ENCODE results near the gene PIK3R3. TPM values are rescaled to one million over a fixed set of nuclear protein-coding genes. Genes with fewer than 3 reads are reported as not detected.

Gene PIK3R3
- total RNA-seq, 2 donors from 2014 or later: 3.3 to 7.4 TPM

GRCh38 chr1:46030074-46030870 lies 102.2 kb downstream of the PIK3R3 start:
- ATAC-seq (no peak), DNase-seq (ENCODE audit: low spot score) (no peak)
- Mint-ChIP-seq H3K36me3 (no peaks in the 10 kb centered on the region), H3K4me3 (no peak overlapping the region), H3K9me3 (no peaks in the 10 kb centered on the region), H3K27me3 (no peaks in the 10 kb centered on the region), H3K27ac (no peak overlapping the region), H3K4me1 (ENCODE audit: low read depth in 2 of 2) (no peaks in the 10 kb centered on the region)

GRCh38 chr1:46027788-46028573 lies 104.4 kb downstream of the PIK3R3 start:
- no peak overlapping the region for H3K27ac Mint-ChIP-seq
- no peaks in the 10 kb centered on the region for H3K9me3 Mint-ChIP-seq
- no peaks in the 10 kb centered on the region for H3K4me1 Mint-ChIP-seq (ENCODE audit: low read depth in 2 of 2)
- DNase-seq (ENCODE audit: low spot score) (no peak), ATAC-seq (no peak)
- no peak overlapping the region for H3K4me3 Mint-ChIP-seq
- H3K36me3 Mint-ChIP-seq: no peaks in the 10 kb centered on the region
- H3K27me3 Mint-ChIP-seq: no peaks in the 10 kb centered on the region

- no peaks in the 10 kb centered on the region for H3K4me1 Mint-ChIP-seq (ENCODE audit: low read depth in 2 of 2)
- no peak overlapping the region for H3K4me3 Mint-ChIP-seq
- ATAC-seq (no peak), DNase-seq (ENCODE audit: low spot score) (no peak)
- H3K36me3 Mint-ChIP-seq: no peaks in the 10 kb centered on the region
- H3K27ac Mint-ChIP-seq: no peak overlapping the region
- no peaks in the 10 kb centered on the region for H3K9me3 Mint-ChIP-seq
- H3K27me3 Mint-ChIP-seq: no peaks in the 10 kb centered on the region
Observed at GRCh38 chr1:46026531-46026930, 105.9 kb downstream of the PIK3R3 start.

GRCh38 chr1:46021046-46021996 lies 111.1 kb downstream of the PIK3R3 start:
- no peak for ATAC-seq
- Mint-ChIP-seq H3K4me1 (ENCODE audit: low read depth in 2 of 2) (no peaks in the 10 kb centered on the region), H3K27me3 (no peaks in the 10 kb centered on the region), H3K36me3 (no peaks in the 10 kb centered on the region), H3K27ac (no peak overlapping the region), H3K4me3 (no peak overlapping the region), H3K9me3 (no peaks in the 10 kb centered on the region)
- DNase-seq (ENCODE audit: low spot score): no peak

- Mint-ChIP-seq H3K4me3 (no peak overlapping the region), H3K9me3 (no peaks in the 10 kb centered on the region), H3K4me1 (ENCODE audit: low read depth in 2 of 2) (no peaks in the 10 kb centered on the region), H3K36me3 (no peaks in the 10 kb centered on the region), H3K27ac (no peak overlapping the region), H3K27me3 (no peaks in the 10 kb centered on the region)
- ATAC-seq (no peak), DNase-seq (ENCODE audit: low spot score) (no peak)
Observed at GRCh38 chr1:46020010-46020409, 112.4 kb downstream of the PIK3R3 start.

- DNase-seq (ENCODE audit: low spot score) (no peak), ATAC-seq (no peak)
- no peaks in the 10 kb centered on the region for H3K9me3 Mint-ChIP-seq
- no peaks in the 10 kb centered on the region for H3K4me1 Mint-ChIP-seq (ENCODE audit: low read depth in 2 of 2)
- no peak overlapping the region for H3K27ac Mint-ChIP-seq
- no peak overlapping the region for H3K4me3 Mint-ChIP-seq
- no peaks in the 10 kb centered on the region for H3K36me3 Mint-ChIP-seq
- H3K27me3 Mint-ChIP-seq: no peaks in the 10 kb centered on the region
Observed at GRCh38 chr1:46019348-46019747, 113.1 kb downstream of the PIK3R3 start.

GRCh38 chr1:46017876-46018503 lies 114.4 kb downstream of the PIK3R3 start:
- no peaks in the 10 kb centered on the region for H3K27me3 Mint-ChIP-seq
- DNase-seq (ENCODE audit: low spot score): no peak
- H3K9me3 Mint-ChIP-seq: no peaks in the 10 kb centered on the region
- ATAC-seq: no peak
- H3K4me1 Mint-ChIP-seq (ENCODE audit: low read depth in 2 of 2): no peaks in the 10 kb centered on the region
- no peak overlapping the region for H3K4me3 Mint-ChIP-seq
- no peaks in the 10 kb centered on the region for H3K36me3 Mint-ChIP-seq
- H3K27ac Mint-ChIP-seq: no peak overlapping the region

GRCh38 chr1:46013581-46013980 lies 118.8 kb downstream of the PIK3R3 start:
- H3K4me3 Mint-ChIP-seq: no peak overlapping the region
- H3K36me3 Mint-ChIP-seq: peaks cover 13% of the 10 kb centered on the region
- no peak overlapping the region for H3K27ac Mint-ChIP-seq
- no peaks in the 10 kb centered on the region for H3K27me3 Mint-ChIP-seq
- H3K9me3 Mint-ChIP-seq: no peaks in the 10 kb centered on the region
- H3K4me1 Mint-ChIP-seq (ENCODE audit: low read depth in 2 of 2): no peaks in the 10 kb centered on the region
- no peak for ATAC-seq
- no peak for DNase-seq (ENCODE audit: low spot score)

GRCh38 chr1:46012236-46012635 lies 120.2 kb downstream of the PIK3R3 start:
- no peaks in the 10 kb centered on the region for H3K27me3 Mint-ChIP-seq
- H3K27ac Mint-ChIP-seq: no peak overlapping the region
- no peak for ATAC-seq
- no peak overlapping the region for H3K4me3 Mint-ChIP-seq
- no peaks in the 10 kb centered on the region for H3K9me3 Mint-ChIP-seq
- peaks cover 20% of the 10 kb centered on the region for H3K36me3 Mint-ChIP-seq
- H3K4me1 Mint-ChIP-seq (ENCODE audit: low read depth in 2 of 2): no peaks in the 10 kb centered on the region
- DNase-seq (ENCODE audit: low spot score): no peak

GRCh38 chr1:46011121-46011695 lies 121.2 kb downstream of the PIK3R3 start:
- Mint-ChIP-seq H3K4me3 (no peak overlapping the region), H3K4me1 (ENCODE audit: low read depth in 2 of 2) (no peaks in the 10 kb centered on the region), H3K27me3 (no peaks in the 10 kb centered on the region), H3K9me3 (no peaks in the 10 kb centered on the region), H3K36me3 (peaks cover 25% of the 10 kb centered on the region), H3K27ac (no peak overlapping the region)
- no peak for DNase-seq (ENCODE audit: low spot score)
- ATAC-seq: no peak

GRCh38 chr1:46010611-46011010 lies 121.8 kb downstream of the PIK3R3 start:
- Mint-ChIP-seq H3K36me3 (peaks cover 25% of the 10 kb centered on the region), H3K27me3 (no peaks in the 10 kb centered on the region), H3K4me1 (ENCODE audit: low read depth in 2 of 2) (no peaks in the 10 kb centered on the region), H3K4me3 (no peak overlapping the region), H3K9me3 (no peaks in the 10 kb centered on the region), H3K27ac (no peak overlapping the region)
- ATAC-seq: no peak
- no peak for DNase-seq (ENCODE audit: low spot score)

GRCh38 chr1:46008585-46008984 lies 123.8 kb downstream of the PIK3R3 start:
- no peaks in the 10 kb centered on the region for H3K9me3 Mint-ChIP-seq
- H3K4me1 Mint-ChIP-seq (ENCODE audit: low read depth in 2 of 2): no peaks in the 10 kb centered on the region
- H3K4me3 Mint-ChIP-seq: no peak overlapping the region
- peaks cover 25% of the 10 kb centered on the region for H3K36me3 Mint-ChIP-seq
- no peak for DNase-seq (ENCODE audit: low spot score)
- H3K27me3 Mint-ChIP-seq: no peaks in the 10 kb centered on the region
- H3K27ac Mint-ChIP-seq: no peak overlapping the region
- ATAC-seq: no peak

GRCh38 chr1:46005594-46005993 lies 126.8 kb downstream of the PIK3R3 start:
- Mint-ChIP-seq H3K9me3 (no peaks in the 10 kb centered on the region), H3K4me1 (ENCODE audit: low read depth in 2 of 2) (no peaks in the 10 kb centered on the region), H3K36me3 (peaks cover 25% of the 10 kb centered on the region), H3K27ac (no peak overlapping the region), H3K4me3 (no peak overlapping the region), H3K27me3 (no peaks in the 10 kb centered on the region)
- DNase-seq (ENCODE audit: low spot score) (no peak), ATAC-seq (no peak)
